ENCODE measurements around the gene TP53RK. TPM values are rescaled to one million over a fixed set of nuclear protein-coding genes. Genes with fewer than 3 reads are reported as not detected.

The TP53RK gene
- total RNA-seq, 2 donors from 2014 or later, result 11.3 to 12.1 TPM

- no peaks in the 10 kb centered on the region for H3K27me3 ChIP-seq
- peaks cover 0 to 30% of the 10 kb centered on the region in 2 donors for H3K4me1 ChIP-seq
- H3K36me3 ChIP-seq, result no peaks in the 10 kb centered on the region
- no peak for DNase-seq (ENCODE audit: low spot score)
- H3K9me3 ChIP-seq, result no peaks in the 10 kb centered on the region
- no peak for TF ChIP-seq CTCF (IDR thresholded peaks at IDR 0.05)
- peak overlapping the region; percentile 70 to 83 for H3K4me3 ChIP-seq
- peak overlapping the region; percentile 90 to 94 for H3K27ac ChIP-seq
Observed at GRCh38 chr20:46688151-46689081, 828 bp downstream of the TP53RK start.

- DNase-seq (ENCODE audit: low spot score), result peak; percentile 73
- TF ChIP-seq CTCF (IDR thresholded peaks at IDR 0.05), result no peak
- Histone ChIP-seq H3K9me3 (no peaks in the 10 kb centered on the region), H3K36me3 (no peaks in the 10 kb centered on the region), H3K27ac (peak overlapping the region; percentile 44 to 62), H3K4me3 (peak overlapping the region; percentile 13 to 36), H3K4me1 (peaks cover 0 to 36% of the 10 kb centered on the region in 2 donors), H3K27me3 (no peaks in the 10 kb centered on the region)
Observed at GRCh38 chr20:46683939-46684750, 5.1 kb downstream of the TP53RK start.

- Histone ChIP-seq H3K4me1 (peaks cover 0 to 36% of the 10 kb centered on the region in 2 donors), H3K4me3 (peak overlapping the region; percentile 13 to 36), H3K27ac (peak overlapping the region in 1 of 2 donors; percentile 44), H3K9me3 (no peaks in the 10 kb centered on the region), H3K27me3 (no peaks in the 10 kb centered on the region), H3K36me3 (no peaks in the 10 kb centered on the region)
- TF ChIP-seq CTCF (IDR thresholded peaks at IDR 0.05), result no peak
- no peak for DNase-seq (ENCODE audit: low spot score)
Observed at GRCh38 chr20:46683668-46683938, 5.6 kb downstream of the TP53RK start.

- TF ChIP-seq CTCF (IDR thresholded peaks at IDR 0.05), result no peak
- peak overlapping the region in 1 of 2 donors; percentile 36 for H3K4me3 ChIP-seq
- DNase-seq (ENCODE audit: low spot score), result no peak
- peaks cover 0 to 31% of the 10 kb centered on the region in 2 donors for H3K4me1 ChIP-seq
- peak overlapping the region in 1 of 2 donors; percentile 44 for H3K27ac ChIP-seq
- H3K27me3 ChIP-seq, result no peaks in the 10 kb centered on the region
- H3K9me3 ChIP-seq, result no peaks in the 10 kb centered on the region
- no peaks in the 10 kb centered on the region for H3K36me3 ChIP-seq
Observed at GRCh38 chr20:46683011-46683667, 6.1 kb downstream of the TP53RK start.

DNA sequence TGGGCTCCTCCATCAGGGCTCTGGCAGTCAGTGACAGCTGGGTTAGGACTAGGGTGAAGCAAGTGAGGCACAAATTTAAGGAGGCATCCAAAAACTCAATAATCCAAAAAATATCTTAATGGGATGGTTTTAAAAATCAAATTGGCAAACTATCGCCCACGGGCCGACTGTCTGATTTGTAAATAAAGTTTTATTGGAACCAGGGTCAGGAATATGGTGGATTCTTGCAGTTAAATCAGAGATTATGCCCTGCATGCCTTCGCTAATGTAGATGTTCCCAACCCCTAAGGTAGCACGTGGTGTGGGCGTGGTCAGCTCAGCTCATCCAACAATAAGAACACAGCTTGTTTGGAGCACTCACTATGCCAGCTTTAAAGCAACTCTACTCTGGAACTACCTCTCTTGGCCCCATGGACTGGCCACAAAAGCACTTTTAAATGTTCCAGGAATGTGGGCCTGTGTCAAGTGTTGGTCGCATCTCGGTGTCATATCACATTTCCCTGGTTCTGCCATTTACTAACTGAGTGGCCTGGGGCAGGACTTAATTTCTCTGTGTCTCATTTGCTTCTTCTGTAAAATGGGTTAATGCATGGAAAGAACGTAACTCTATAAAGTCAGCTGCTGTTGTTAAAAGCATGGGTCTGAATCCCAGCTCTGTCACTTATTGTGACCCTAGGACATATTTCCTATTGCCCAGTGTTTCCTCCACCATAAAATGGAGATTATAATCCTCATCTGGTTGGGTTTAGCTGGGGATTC, 7.0 kb downstream of the TP53RK start:
- Histone ChIP-seq H3K27ac (no peak overlapping the region), H3K4me3 (no peak overlapping the region), H3K9me3 (no peaks in the 10 kb centered on the region), H3K36me3 (no peaks in the 10 kb centered on the region), H3K4me1 (peaks cover 0 to 22% of the 10 kb centered on the region in 2 donors), H3K27me3 (no peaks in the 10 kb centered on the region)
- DNase-seq (ENCODE audit: low spot score), result no peak
- no peak for TF ChIP-seq CTCF (IDR thresholded peaks at IDR 0.05)
